ENCODE data around the gene NET1.
A peak's percentile ranks its signal among the peaks of the same experiment; 100 is the strongest.
"Not testable (repeated sequence)": the region's sequence is repeated elsewhere in the genome, so short reads cannot be mapped to it uniquely, and the experiment has no call there.

NET1 gene

GRCh38 chr10:5412277-5412941 is at the start of gene NET1:
Gene NET1 (plus strand): TSS chr10:5412557. CDS start chr10:5412693, 136 bp downstream.
- DNase-seq (ENCODE audit: low read depth in 2 of 2), result peak; percentile 53 to 65

GRCh38 chr10:5362873-5363272 is 49.5 kb upstream of the NET1 start:
- DNase-seq (ENCODE audit: low read depth in 2 of 2), result no peak

GRCh38 chr10:5364374-5364773 is 48.0 kb upstream of the NET1 start:
- DNase-seq (ENCODE audit: low read depth in 2 of 2), result no peak

GRCh38 chr10:5364890-5365338 is 47.4 kb upstream of the NET1 start, which contains the start of gene UCN3:
Gene UCN3 (plus strand): TSS chr10:5364966. CDS start chr10:5373721, 8,755 bp downstream.
- no peak for DNase-seq (ENCODE audit: low read depth in 2 of 2)

GRCh38 chr10:5365928-5366327 is 46.4 kb upstream of the NET1 start:
- no peak for DNase-seq (ENCODE audit: low read depth in 2 of 2)

- no peak for DNase-seq (ENCODE audit: low read depth in 2 of 2)
Observed at GRCh38 chr10:5369362-5370158, 42.8 kb upstream of the NET1 start.

GRCh38 chr10:5370493-5371352 is 41.6 kb upstream of the NET1 start:
- no peak for DNase-seq (ENCODE audit: low read depth in 2 of 2)

- no peak for DNase-seq (ENCODE audit: low read depth in 2 of 2)
Observed at GRCh38 chr10:5373307-5373706, 39.0 kb upstream of the NET1 start.

- DNase-seq (ENCODE audit: low read depth in 2 of 2), result no peak
Observed at GRCh38 chr10:5373891-5374611, 38.3 kb upstream of the NET1 start.

GRCh38 chr10:5376450-5376849 is 35.9 kb upstream of the NET1 start:
- DNase-seq (ENCODE audit: low read depth in 2 of 2), result no peak

- DNase-seq (ENCODE audit: low read depth in 2 of 2), result not testable (repeated sequence)
Observed at GRCh38 chr10:5379202-5379601, 33.2 kb upstream of the NET1 start.

GRCh38 chr10:5380395-5380794 is 32.0 kb upstream of the NET1 start:
- not testable (repeated sequence) for DNase-seq (ENCODE audit: low read depth in 2 of 2)

GRCh38 chr10:5381187-5381586 is 31.2 kb upstream of the NET1 start:
- no peak for DNase-seq (ENCODE audit: low read depth in 2 of 2)

GRCh38 chr10:5385224-5385623 is 27.1 kb upstream of the NET1 start:
- no peak for DNase-seq (ENCODE audit: low read depth in 2 of 2)

GRCh38 chr10:5387169-5387568 is 25.2 kb upstream of the NET1 start:
- no peak for DNase-seq (ENCODE audit: low read depth in 2 of 2)

GRCh38 chr10:5390607-5391205 is 21.7 kb upstream of the NET1 start:
- no peak for DNase-seq (ENCODE audit: low read depth in 2 of 2)

- DNase-seq (ENCODE audit: low read depth in 2 of 2), result no peak
Observed at GRCh38 chr10:5391790-5392189, 20.6 kb upstream of the NET1 start.

GRCh38 chr10:5393529-5393928 is 18.8 kb upstream of the NET1 start:
- DNase-seq (ENCODE audit: low read depth in 2 of 2), result no peak

GRCh38 chr10:5395168-5395567 is 17.2 kb upstream of the NET1 start:
- DNase-seq (ENCODE audit: low read depth in 2 of 2), result no peak

GRCh38 chr10:5396556-5397300 is 15.6 kb upstream of the NET1 start:
- DNase-seq (ENCODE audit: low read depth in 2 of 2), result no peak

Data from activated CD4-positive, alpha-beta T cell treated with anti-CD3 and anti-CD28 coated beads for 24 hours (primary cell).